H9 (cell line): ENCODE results near the gene ZDHHC17. TPM values are rescaled to one million over a fixed set of nuclear protein-coding genes. Genes with fewer than 3 reads are reported as not detected.

Experiments
- DNase-seq: peaks from one replicate; pipeline ENCODE4 v3.0.0-alpha.2; 2017
- H2AFZ ChIP-seq: one replicate; pipeline ENCODE4 v1.6.1; 2013; ENCODE audit warnings: mild to moderate bottlenecking, low read length, control low read depth, moderate library complexity
- H2AK5ac ChIP-seq: 2 replicates; pipeline ENCODE4 v1.6.1; 2013; ENCODE audit warnings: low read length, control low read depth, mixed read lengths; ENCODE audit not compliant: insufficient read length
- H2BK120ac ChIP-seq: one replicate; pipeline ENCODE4 v1.6.1; 2013; ENCODE audit warnings: low read depth, mild to moderate bottlenecking, low read length, control low read depth, inconsistent platforms; ENCODE audit not compliant: poor library complexity, severe bottlenecking
- H2BK12ac ChIP-seq: 2 replicates; pipeline ENCODE4 v1.6.1; 2013; ENCODE audit warnings: low read length, control low read depth, mixed read lengths, low read depth; ENCODE audit not compliant: insufficient read length
- H2BK15ac ChIP-seq: 2 replicates; pipeline ENCODE4 v1.6.1; 2013; ENCODE audit warnings: low read depth, low read length, control low read depth
- H2BK20ac ChIP-seq: one replicate; pipeline ENCODE4 v1.6.1; 2013; ENCODE audit warnings: low read depth, mild to moderate bottlenecking, low read length, control low read depth, inconsistent platforms; ENCODE audit not compliant: poor library complexity, severe bottlenecking
- H2BK5ac ChIP-seq: 2 replicates; pipeline ENCODE4 v1.6.1; 2013; ENCODE audit warnings: low read length, control low read depth, mixed read lengths; ENCODE audit not compliant: insufficient read length
- H3K14ac ChIP-seq: 2 replicates; pipeline ENCODE4 v1.6.1; 2013; ENCODE audit warnings: low read length, control low read depth; ENCODE audit not compliant: insufficient read depth
- H3K18ac ChIP-seq: 2 replicates; pipeline ENCODE4 v1.6.1; 2013; ENCODE audit warnings: low read depth, mild to moderate bottlenecking, mixed read lengths, low read length, control low read depth; ENCODE audit not compliant: insufficient read length
- H3K23ac ChIP-seq: 2 replicates; pipeline ENCODE4 v1.6.1; 2013; ENCODE audit warnings: low read length, control low read depth, mixed read lengths, low read depth; ENCODE audit not compliant: insufficient read length
- H3K23me2 ChIP-seq: 2 replicates; pipeline ENCODE4 v1.6.1; 2013; ENCODE audit warnings: low read depth, mild to moderate bottlenecking, mixed read lengths, low read length, control low read depth; ENCODE audit not compliant: insufficient read length, poor library complexity, severe bottlenecking
- H3K27ac ChIP-seq: 2 replicates; pipeline ENCODE4 v1.5.1; 2013; ENCODE audit warnings: low read length, control low read depth, mixed read lengths, low read depth; ENCODE audit not compliant: insufficient read length
- H3K27me3 ChIP-seq: 2 replicates; pipeline ENCODE4 v1.6.1; 2013; ENCODE audit warnings: low read length, control low read depth, inconsistent platforms; ENCODE audit not compliant: insufficient read depth
- H3K4ac ChIP-seq: 2 replicates; pipeline ENCODE4 v1.6.1; 2013; ENCODE audit warnings: low read depth, mild to moderate bottlenecking, control low read depth, inconsistent platforms, low read length, moderate library complexity
- H3K4me1 ChIP-seq: 2 replicates; pipeline ENCODE4 v1.6.1; 2013; ENCODE audit warnings: low read length, control low read depth, inconsistent platforms; ENCODE audit not compliant: insufficient read depth
- H3K4me2 ChIP-seq: 2 replicates; pipeline ENCODE4 v1.6.1; 2013; ENCODE audit warnings: low read length, control low read depth, mixed read lengths; ENCODE audit not compliant: insufficient read length, insufficient read depth
- H3K56ac ChIP-seq: 2 replicates; pipeline ENCODE4 v1.6.1; 2013; ENCODE audit warnings: low read depth, mild to moderate bottlenecking, mixed read lengths, low read length, control low read depth; ENCODE audit not compliant: insufficient read length
- H3K79me1 ChIP-seq: 2 replicates; pipeline ENCODE4 v1.6.1; 2013; ENCODE audit warnings: low read depth, mild to moderate bottlenecking, moderate library complexity, low read length, control low read depth, inconsistent platforms; ENCODE audit not compliant: insufficient read depth, poor library complexity, severe bottlenecking
- H3K79me2 ChIP-seq: 2 replicates; pipeline ENCODE4 v1.6.1; 2013; ENCODE audit warnings: low read length, control low read depth, inconsistent platforms; ENCODE audit not compliant: insufficient read depth
- H3K9ac ChIP-seq: 2 replicates; pipeline ENCODE4 v1.6.1; 2013; ENCODE audit warnings: low read length, control low read depth, mixed read lengths; ENCODE audit not compliant: insufficient read length; ENCODE audit errors: extremely low read depth
- H3K9me3 ChIP-seq: one replicate; pipeline ENCODE4 v1.6.1; 2013; ENCODE audit warnings: low read depth, low read length, inconsistent platforms; ENCODE audit not compliant: control insufficient read depth
- H3T11ph ChIP-seq: one replicate; pipeline ENCODE4 v1.6.1; 2013; ENCODE audit warnings: mild to moderate bottlenecking, low read length, control low read depth, inconsistent platforms
- H4K20me1 ChIP-seq: one replicate; pipeline ENCODE4 v1.6.1; 2013; ENCODE audit not compliant: control insufficient read depth, insufficient read length, insufficient read depth
- H4K5ac ChIP-seq: 2 replicates; pipeline ENCODE4 v1.6.1; 2013; ENCODE audit warnings: low read depth, mild to moderate bottlenecking, mixed read lengths, low read length, control low read depth; ENCODE audit not compliant: insufficient read length
- H4K8ac ChIP-seq: replicated peaks from 2 replicates; pipeline ENCODE4 v1.6.1; 2013; ENCODE audit warnings: low read length, control low read depth, mixed read lengths, low read depth; ENCODE audit not compliant: insufficient read length
- H4K91ac ChIP-seq: 2 replicates; pipeline ENCODE4 v1.6.1; 2013; ENCODE audit warnings: low read depth, mild to moderate bottlenecking, moderate library complexity, mixed read lengths, low read length, control low read depth; ENCODE audit not compliant: insufficient read length
- H3K27ac Mint-ChIP-seq, 3 experiments: 2 replicates in 2 of 3; 3 replicates in 1 of 3; pipeline ENCODE4 v1.8.0; 2020 to 2021; ENCODE audit warnings: mixed read lengths in 3 of 3, mild to moderate bottlenecking in 1 of 3, moderate library complexity in 1 of 3
- H3K27me3 Mint-ChIP-seq: 2 replicates; pipeline ENCODE4 v1.8.0; 2021; ENCODE audit warnings: low read depth, mild to moderate bottlenecking, moderate library complexity, mixed read lengths
- H3K36me3 Mint-ChIP-seq, 3 experiments: 2 replicates in 2 of 3; 3 replicates in 1 of 3; pipeline ENCODE4 v1.8.0; 2020 to 2021; ENCODE audit warnings: low read depth in 3 of 3, mixed read lengths in 3 of 3; ENCODE audit not compliant: insufficient read depth in 1 of 3
- H3K4me1 Mint-ChIP-seq, 2 experiments: 2 replicates each; pipeline ENCODE4 v1.8.0; 2020; ENCODE audit warnings: mixed read lengths in 2 of 2
- H3K4me3 Mint-ChIP-seq, 2 experiments: 2 replicates in 1 of 2; 3 replicates in 1 of 2; pipeline ENCODE4 v1.8.0; 2020 to 2021; ENCODE audit warnings: mild to moderate bottlenecking in 2 of 2, mixed read lengths in 2 of 2, moderate library complexity in 1 of 2
- H3K9me3 Mint-ChIP-seq, 2 experiments: 2 replicates in 1 of 2; 3 replicates in 1 of 2; pipeline ENCODE4 v1.8.0; 2020; ENCODE audit warnings: mild to moderate bottlenecking in 2 of 2, mixed read lengths in 2 of 2, moderate library complexity in 1 of 2
- WGBS: extraction: QIAGEN DNeasy Blood & Tissue Kit; methylation state at CpG from one replicate; pipeline ENCODE4 v1.1.7; 2013; ENCODE audit warnings: missing lambda C conversion rate, low lambda C conversion rate, mixed read lengths; ENCODE audit not compliant: insufficient read length; ENCODE audit errors: extremely low coverage; 5-methylcytosine and 5-hydroxymethylcytosine counted together
- total RNA-seq: library from RNA; stranded (reverse); gene quantifications from 2 replicates; pipeline ENCODE4 v1.2.1, GENCODE V29; 2021
- TF ChIP-seq, protein P1 (sequence below): fragments of 200-600 bp; sonication (generic); conservative IDR thresholded peaks from 3 replicates; pipeline ENCODE4 v1.8.0; 2021; ENCODE audit warnings: antibody characterized with exemption, mild to moderate bottlenecking

ZDHHC17 gene
- total RNA-seq, 1 experiment from 2014 or later, result 32.6 TPM

DNA sequence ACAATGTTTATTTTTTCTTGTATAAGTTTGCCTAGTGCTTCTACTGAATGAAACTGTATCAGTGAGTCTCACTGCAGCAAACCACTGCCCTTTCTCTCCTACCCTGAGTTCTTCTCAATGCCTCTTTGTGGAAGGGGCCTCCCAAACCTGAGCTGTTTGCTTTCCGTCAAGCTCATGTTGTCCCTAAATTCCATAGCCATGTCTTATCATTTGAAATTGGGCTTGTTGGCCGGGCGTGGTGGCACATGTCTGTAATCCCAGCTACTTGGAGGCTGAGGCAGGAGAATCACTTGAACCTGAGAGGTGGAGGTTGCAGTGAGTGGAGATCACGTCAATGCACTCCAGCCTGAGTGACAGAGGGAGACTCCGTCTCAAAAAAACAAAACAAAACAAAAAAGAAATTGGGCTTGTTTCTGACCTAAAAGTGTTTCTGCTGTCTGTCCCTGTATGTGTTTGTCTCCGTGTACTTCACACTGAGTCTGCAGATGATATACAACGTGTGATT is 116.7 kb downstream of the ZDHHC17 start:
- no peak overlapping the region for H3K56ac ChIP-seq
- no peak overlapping the region for H4K91ac ChIP-seq
- H4K5ac ChIP-seq, result no peak overlapping the region
- Mint-ChIP-seq H3K36me3 (peaks cover 0 to 2% (median 0%) of the 10 kb centered on the region in 3 experiments; a peak in 1 of 7 replicates), H3K9me3 (no peaks in the 10 kb centered on the region), H3K27me3 (peaks cover 4% of the 10 kb centered on the region), H3K4me1 (peaks cover 25 to 30% of the 10 kb centered on the region in 2 experiments), H3K27ac (no peak overlapping the region), H3K4me3 (no peak overlapping the region)
- H3K9ac ChIP-seq, result no peak overlapping the region
- peaks cover 7% of the 10 kb centered on the region; the same call in 1 of the 2 replicates for H3K79me2 ChIP-seq
- peaks cover 2% of the 10 kb centered on the region; the same call in 1 of the 2 replicates for H3K4me1 ChIP-seq
- no peak overlapping the region for H2BK20ac ChIP-seq
- no peaks in the 10 kb centered on the region for H3K27me3 ChIP-seq
- DNase-seq, result no peak
- no peak overlapping the region for H2BK12ac ChIP-seq
- H3T11ph ChIP-seq, result no peak overlapping the region
- peaks cover 4% of the 10 kb centered on the region for H3K79me1 ChIP-seq
- H3K18ac ChIP-seq, result no peak overlapping the region
- TF ChIP-seq, protein P1, sequence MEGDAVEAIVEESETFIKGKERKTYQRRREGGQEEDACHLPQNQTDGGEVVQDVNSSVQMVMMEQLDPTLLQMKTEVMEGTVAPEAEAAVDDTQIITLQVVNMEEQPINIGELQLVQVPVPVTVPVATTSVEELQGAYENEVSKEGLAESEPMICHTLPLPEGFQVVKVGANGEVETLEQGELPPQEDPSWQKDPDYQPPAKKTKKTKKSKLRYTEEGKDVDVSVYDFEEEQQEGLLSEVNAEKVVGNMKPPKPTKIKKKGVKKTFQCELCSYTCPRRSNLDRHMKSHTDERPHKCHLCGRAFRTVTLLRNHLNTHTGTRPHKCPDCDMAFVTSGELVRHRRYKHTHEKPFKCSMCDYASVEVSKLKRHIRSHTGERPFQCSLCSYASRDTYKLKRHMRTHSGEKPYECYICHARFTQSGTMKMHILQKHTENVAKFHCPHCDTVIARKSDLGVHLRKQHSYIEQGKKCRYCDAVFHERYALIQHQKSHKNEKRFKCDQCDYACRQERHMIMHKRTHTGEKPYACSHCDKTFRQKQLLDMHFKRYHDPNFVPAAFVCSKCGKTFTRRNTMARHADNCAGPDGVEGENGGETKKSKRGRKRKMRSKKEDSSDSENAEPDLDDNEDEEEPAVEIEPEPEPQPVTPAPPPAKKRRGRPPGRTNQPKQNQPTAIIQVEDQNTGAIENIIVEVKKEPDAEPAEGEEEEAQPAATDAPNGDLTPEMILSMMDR, result no peak
- H3K4ac ChIP-seq, result no peak overlapping the region
- peaks cover 4% of the 10 kb centered on the region for H3K23me2 ChIP-seq
- H3K27ac ChIP-seq, result no peak overlapping the region
- no peak overlapping the region for H2AFZ ChIP-seq
- H4K8ac ChIP-seq, result no peak overlapping the region
- H3K4me2 ChIP-seq, result no peak overlapping the region
- no peak overlapping the region for H2AK5ac ChIP-seq
- WGBS, result no CpG with 5 or more reads among the region's 7 CpGs
- H4K20me1 ChIP-seq, result no peaks in the 10 kb centered on the region
- no peak overlapping the region for H2BK120ac ChIP-seq
- H2BK5ac ChIP-seq, result no peak overlapping the region
- H2BK15ac ChIP-seq, result no peak overlapping the region
- no peaks in the 10 kb centered on the region for H3K9me3 ChIP-seq
- H3K23ac ChIP-seq, result no peak overlapping the region
- H3K14ac ChIP-seq, result no peak overlapping the region
